GM10266 (cell line): ENCODE data around the gene CLASP1.
"Not testable (repeated sequence)": the region's sequence is repeated elsewhere in the genome, so short reads cannot be mapped to it uniquely, and the experiment has no call there.

Experiments
- DNase-seq: peaks from one replicate; pipeline ENCODE4 v3.0.0; 2012; ENCODE audit errors: extremely low spot score
- TF ChIP-seq, protein P1 (sequence below): IDR thresholded peaks from 2 replicates; pipeline ENCODE4 v1.5.1; 2012; ENCODE audit warnings: mild to moderate bottlenecking, low read depth; ENCODE audit not compliant: control insufficient read depth, insufficient read depth; ENCODE audit errors: missing control alignments

CLASP1 gene

GRCh38 chr2:121329786-121330185, 319.5 kb downstream of the CLASP1 start:
- no peak for DNase-seq
- TF ChIP-seq, protein P1, sequence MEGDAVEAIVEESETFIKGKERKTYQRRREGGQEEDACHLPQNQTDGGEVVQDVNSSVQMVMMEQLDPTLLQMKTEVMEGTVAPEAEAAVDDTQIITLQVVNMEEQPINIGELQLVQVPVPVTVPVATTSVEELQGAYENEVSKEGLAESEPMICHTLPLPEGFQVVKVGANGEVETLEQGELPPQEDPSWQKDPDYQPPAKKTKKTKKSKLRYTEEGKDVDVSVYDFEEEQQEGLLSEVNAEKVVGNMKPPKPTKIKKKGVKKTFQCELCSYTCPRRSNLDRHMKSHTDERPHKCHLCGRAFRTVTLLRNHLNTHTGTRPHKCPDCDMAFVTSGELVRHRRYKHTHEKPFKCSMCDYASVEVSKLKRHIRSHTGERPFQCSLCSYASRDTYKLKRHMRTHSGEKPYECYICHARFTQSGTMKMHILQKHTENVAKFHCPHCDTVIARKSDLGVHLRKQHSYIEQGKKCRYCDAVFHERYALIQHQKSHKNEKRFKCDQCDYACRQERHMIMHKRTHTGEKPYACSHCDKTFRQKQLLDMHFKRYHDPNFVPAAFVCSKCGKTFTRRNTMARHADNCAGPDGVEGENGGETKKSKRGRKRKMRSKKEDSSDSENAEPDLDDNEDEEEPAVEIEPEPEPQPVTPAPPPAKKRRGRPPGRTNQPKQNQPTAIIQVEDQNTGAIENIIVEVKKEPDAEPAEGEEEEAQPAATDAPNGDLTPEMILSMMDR, result no peak

DNA sequence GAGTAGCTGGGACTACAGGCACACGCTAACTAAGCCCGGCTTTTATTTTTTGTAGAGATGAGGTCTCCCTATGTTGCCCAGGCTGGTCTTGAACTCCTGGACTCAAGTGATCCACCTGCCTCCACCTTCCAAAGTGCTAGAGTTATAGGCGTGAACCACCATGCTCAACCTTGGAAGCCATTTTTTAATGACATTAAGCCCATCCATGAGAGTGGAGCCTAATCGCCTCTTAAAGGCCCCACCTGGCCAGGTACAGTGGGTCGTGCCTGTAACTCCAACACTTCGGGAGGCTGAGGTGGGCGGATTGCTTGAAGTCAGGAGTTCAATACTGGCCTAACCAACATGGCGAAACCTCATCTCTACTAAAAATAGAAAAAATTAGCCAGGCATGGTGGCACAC, 322.6 kb downstream of the CLASP1 start:
- no peak for DNase-seq
- TF ChIP-seq, protein P1, result no peak

GRCh38 chr2:121324601-121325000, 324.7 kb downstream of the CLASP1 start:
- DNase-seq, result no peak
- TF ChIP-seq, protein P1, result no peak

- DNase-seq, result no peak
- TF ChIP-seq, protein P1, result no peak
Observed at GRCh38 chr2:121321476-121321875, 327.8 kb downstream of the CLASP1 start.

DNA sequence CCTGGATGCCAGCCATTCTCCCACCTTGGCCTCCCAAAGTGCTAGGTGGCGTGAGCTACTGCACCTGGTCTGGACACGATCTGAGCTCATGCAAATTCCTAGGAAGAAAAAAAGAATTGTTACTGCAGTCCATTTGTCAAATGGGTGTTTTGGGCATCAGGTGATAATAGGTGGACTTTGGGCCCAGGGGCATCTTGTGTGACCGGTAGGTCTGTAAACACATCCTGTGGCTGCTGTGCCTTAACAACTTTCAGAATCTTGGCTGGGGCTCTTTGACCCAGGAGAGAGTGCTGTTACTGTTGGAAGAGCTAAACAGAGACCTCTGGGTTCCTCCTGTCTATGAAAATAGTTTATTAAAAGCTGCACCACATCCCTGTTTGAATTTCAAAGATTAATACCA, 329.3 kb downstream of the CLASP1 start:
- DNase-seq, result no peak
- TF ChIP-seq, protein P1, result no peak

GRCh38 chr2:121316986-121317385, 332.3 kb downstream of the CLASP1 start:
- no peak for DNase-seq
- TF ChIP-seq, protein P1, result no peak

DNA sequence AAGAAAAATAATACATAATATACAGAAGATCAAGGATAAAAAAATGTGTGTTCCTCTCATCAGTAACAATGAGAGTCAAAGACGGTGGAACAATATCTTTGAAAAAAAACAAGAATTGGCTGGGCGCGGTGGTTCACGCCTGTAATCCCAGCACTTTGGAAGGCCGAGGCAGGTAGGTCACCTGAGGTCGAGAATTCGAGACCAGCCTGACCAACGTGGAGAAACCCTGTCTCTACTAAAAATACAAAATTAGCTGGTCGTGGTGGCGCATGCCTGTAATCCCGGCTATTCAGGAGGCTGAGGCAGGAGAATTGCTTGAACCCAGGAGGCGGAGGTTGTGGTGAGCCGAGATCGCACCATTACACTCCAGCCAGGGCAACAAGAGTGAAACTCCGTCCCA, 335.6 kb downstream of the CLASP1 start:
- DNase-seq, result not testable (repeated sequence)

- DNase-seq, result no peak
- TF ChIP-seq, protein P1, result no peak
Observed at GRCh38 chr2:121309801-121310200, 339.5 kb downstream of the CLASP1 start.
